SH-SY5Y (cell line): Measurements from ENCODE around the gene MTCL1.

Source experiments
- GATA2 ChIP-seq: IDR thresholded peaks from 2 replicates; pipeline ENCODE4 v1.6.1; 2011; ENCODE audit warnings: mild to moderate bottlenecking, low read depth, low read length
- GATA3 ChIP-seq: IDR thresholded peaks from 2 replicates; pipeline ENCODE4 v1.6.1; 2011; ENCODE audit warnings: low read depth, mild to moderate bottlenecking, low read length, moderate library complexity

DNA sequence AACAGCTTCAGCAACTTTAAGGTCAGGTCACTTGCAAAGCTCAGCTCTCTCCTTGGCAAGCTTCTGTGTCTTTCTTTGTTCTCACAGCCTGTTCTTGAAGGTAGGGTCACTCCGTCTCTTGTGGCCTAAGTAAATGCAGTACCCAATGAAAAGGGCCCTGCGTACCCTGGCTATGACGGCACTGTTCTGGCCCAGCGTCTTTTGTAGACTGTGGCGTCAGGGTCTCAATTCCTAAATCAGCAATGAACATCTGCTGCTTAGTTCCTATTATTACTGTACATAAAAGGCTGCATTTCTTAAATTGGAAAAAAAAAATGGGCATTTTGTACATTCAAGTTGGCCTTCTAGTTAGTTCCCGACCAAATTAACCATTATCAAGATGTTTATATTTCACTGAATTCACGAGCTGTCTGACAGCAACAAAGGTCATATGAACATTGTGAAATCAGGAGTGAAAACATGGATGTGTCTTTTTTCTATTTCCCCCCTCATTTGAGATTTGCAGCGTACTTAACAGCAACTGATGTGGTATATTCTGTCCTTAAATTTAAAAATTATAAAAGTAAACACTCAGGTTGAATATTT is 17.0 kb upstream of the MTCL1 start:
- TF ChIP-seq GATA2 (no peak), GATA3 (no peak)
